PC-3 (cell line): Measurements from ENCODE around the gene ARNT2.

ENCODE experiments used
- EZH2 ChIP-seq: fragments of 300-600 bp; sonication (generic); IDR thresholded peaks from one replicate; pipeline ENCODE4 v1.6.1; 2017; ENCODE audit warnings: antibody characterized with exemption, mild to moderate bottlenecking, low read length; ENCODE audit not compliant: unreplicated experiment
- TF ChIP-seq, protein P1 (sequence below): fragments of 300-600 bp; sonication (generic); conservative IDR thresholded peaks from 2 replicates; pipeline ENCODE4 v1.5.1; 2017; ENCODE audit warnings: antibody characterized with exemption, low read depth, mild to moderate bottlenecking, low read length

- TF ChIP-seq, protein P1, sequence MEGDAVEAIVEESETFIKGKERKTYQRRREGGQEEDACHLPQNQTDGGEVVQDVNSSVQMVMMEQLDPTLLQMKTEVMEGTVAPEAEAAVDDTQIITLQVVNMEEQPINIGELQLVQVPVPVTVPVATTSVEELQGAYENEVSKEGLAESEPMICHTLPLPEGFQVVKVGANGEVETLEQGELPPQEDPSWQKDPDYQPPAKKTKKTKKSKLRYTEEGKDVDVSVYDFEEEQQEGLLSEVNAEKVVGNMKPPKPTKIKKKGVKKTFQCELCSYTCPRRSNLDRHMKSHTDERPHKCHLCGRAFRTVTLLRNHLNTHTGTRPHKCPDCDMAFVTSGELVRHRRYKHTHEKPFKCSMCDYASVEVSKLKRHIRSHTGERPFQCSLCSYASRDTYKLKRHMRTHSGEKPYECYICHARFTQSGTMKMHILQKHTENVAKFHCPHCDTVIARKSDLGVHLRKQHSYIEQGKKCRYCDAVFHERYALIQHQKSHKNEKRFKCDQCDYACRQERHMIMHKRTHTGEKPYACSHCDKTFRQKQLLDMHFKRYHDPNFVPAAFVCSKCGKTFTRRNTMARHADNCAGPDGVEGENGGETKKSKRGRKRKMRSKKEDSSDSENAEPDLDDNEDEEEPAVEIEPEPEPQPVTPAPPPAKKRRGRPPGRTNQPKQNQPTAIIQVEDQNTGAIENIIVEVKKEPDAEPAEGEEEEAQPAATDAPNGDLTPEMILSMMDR = no peak
- no peak for TF ChIP-seq EZH2
These were observed 95.8 kb downstream of the ARNT2 start for GRCh38 chr15:80500021-80500420.
